HG03342 (cell line): ENCODE measurements around the gene TUBG1.
"Not testable (repeated sequence)": the region's sequence is repeated elsewhere in the genome, so short reads cannot be mapped to it uniquely, and the experiment has no call there.

Source experiments
- ATAC-seq: cut with Tn5 transposase; IDR thresholded peaks from one replicate; pipeline ENCODE4 v1.9.1; 2021; ENCODE audit warnings: mild to moderate bottlenecking, moderate library complexity; ENCODE audit not compliant: unreplicated experiment

Gene TUBG1

DNA sequence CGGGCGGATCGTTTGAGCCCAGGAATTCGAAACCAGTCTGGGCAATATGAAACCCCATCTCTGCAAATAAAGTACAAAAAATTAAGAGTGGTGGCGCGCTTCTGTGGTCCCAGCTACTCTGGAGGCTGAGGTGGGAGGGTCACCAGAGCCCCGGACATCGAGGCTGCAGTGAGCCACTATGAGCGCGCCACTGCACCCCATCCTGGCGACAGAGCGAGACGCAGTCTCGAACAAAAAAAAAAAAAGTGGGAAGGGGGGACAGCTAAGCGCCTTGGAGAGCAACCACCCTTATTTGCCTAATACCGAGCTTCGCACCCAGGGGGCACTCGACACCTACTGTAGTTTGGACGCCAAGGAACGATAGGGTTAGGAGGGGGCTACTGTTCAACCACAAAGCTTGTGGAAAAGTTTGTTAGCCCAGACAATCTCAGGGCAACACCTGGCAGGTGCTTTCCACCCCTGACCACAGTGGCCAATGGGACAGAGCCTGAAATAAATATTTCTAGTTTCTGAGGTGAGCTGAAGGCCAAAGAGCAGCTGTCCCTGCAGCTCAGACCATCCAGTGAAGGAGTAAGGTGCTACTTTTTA, 31.1 kb upstream of the TUBG1 start:
- peak; percentile 60 for ATAC-seq

DNA sequence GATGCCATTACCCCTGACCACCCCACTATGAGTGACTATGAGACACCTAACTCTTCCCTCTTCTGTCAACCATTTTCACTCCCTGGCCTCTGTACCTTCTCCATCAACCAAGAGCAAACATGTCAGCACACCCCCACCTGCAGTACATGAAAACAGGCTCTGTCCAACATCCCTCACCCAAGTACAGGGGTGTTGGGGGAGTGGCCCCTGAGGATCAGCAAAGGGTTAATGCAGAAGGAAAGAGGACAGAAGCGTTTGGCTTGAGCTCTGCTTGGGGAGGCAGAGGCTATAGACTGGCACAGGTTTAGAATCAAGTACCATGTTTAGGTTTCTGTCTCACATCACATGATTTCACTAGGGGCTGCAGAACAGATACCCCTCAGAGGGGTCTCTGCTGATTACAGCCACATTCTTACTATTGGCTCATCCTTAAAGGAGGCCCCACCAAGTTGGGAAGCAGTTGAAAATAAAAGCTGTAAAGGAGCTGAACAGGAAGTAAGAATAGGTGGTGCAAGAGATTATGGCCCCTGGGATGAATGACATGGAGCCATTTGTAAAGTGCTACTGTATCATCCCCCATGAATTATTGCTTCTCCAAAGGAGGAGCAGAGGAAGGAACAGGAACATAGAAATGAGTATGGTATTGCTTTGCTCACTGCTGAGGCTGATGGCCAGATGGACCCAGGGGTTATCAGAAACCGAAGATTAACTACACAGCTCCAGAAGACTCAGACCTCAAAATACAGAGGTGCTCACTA, 29.5 kb upstream of the TUBG1 start:
- no peak for ATAC-seq

DNA sequence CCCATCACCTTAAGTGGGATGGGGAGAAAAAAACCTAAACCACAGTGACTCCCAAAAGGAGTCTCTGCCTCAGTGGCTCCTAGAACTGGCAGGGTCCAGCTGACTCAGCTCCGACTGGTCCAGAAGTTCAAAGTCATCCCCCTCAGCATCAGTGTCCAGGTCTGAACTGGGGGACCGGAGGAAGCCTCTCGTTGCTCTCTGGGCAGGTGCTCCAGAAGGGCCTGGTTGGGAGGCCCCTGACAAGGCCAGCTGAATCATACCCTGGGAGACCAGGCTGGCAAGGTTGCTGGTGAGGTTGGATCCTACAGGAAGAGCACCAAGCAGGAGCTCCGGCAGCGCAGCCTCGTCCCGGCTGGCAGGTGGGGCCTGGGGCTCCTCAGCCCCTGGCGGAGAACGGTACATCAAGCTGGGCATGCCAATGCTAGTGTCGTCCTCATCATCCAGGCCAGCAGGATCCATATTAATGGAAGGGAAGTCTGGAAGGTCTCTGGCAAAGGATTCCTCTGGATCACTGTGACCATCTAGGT, 27.7 kb upstream of the TUBG1 start:
- ATAC-seq, result no peak

DNA sequence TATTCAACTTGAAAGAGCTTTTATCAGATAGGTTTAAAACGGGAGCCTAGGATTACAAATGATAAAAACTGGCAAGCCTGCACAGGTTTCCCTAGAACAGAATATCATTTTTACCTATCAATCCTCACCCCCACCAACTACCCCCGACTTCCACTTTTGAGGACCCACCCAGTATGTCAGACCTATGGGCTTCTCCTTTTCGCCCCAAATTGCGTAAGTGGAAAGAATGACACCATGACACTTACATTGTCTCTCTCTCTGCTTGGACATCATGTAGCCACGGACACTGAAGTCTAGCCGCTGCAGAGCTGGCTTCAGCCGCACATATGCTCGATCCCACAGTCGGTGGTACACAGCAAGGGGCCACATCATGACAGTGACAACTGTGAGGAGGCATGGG, 24.6 kb upstream of the TUBG1 start:
- no peak for ATAC-seq

DNA sequence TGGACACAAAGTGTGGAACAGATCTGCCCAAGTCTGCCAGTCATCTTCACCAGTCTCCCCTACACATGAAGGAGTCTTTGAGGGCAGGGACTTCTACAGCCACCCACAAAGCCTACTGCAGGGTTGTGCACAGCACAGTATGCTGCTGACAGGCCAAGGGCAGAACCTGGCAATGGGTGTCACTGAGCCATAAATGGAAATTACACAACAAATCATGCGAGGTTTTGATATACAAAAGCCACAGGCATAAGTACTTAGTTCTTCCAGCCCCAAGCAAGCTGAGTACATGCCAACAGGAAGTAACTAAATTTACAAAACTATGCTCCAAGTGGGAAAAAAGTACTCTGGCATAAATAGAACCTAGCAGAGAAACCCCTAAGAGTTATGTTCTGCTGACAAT, 24.1 kb upstream of the TUBG1 start:
- ATAC-seq, result no peak

DNA sequence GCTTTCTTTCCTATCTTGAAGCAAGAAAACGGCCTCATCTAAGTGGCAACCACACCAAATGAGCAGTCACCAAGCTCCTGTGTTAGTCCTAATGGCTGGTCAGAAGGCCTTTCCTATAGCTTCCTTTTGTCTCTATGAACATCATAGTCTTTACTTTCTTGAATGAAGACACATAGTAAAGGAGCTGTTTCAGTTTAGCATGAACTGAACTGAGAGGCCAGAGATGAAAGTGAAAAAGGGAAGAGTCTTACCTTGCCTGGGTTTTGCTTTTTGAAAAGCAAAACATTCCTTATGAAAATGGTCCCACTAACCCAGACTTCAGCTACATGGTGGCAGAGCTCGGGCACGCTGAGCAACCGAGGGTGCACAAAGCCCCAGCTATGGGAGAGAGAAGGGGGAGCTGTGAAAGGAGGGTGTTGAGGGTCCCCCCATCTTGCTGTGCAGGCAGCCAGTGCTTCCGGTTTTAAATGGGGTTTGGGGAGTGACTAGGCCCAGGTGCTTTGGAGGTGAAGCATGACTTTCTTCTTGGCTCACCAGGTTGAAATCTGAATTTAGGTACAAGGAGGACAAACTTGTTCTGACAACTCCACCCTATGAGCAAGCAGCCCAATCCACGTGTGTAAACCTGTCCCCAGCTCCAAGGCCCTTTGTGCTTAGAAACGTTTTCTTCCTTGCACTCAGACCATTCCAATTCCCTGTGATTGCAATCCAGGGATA, 22.8 kb upstream of the TUBG1 start:
- no peak for ATAC-seq

DNA sequence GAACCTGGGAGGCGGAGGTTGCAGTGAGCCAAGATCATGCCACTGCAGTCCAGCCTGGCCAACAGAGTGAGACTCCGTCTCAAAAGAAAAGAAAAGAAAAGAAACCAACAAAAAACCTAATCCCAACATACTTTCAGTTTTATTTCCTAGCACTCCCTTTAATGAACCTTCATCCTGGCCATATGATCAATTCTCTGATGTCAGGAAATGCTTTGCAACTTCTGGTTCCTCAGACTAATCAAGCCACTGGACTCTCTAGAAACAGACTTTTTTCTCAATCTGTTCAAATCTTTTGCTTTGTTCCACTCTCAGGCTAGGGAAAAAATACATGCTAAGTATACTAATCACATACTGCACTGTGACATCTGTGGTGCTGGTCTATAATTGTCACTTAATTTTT, 18.6 kb upstream of the TUBG1 start:
- ATAC-seq, result no peak

DNA sequence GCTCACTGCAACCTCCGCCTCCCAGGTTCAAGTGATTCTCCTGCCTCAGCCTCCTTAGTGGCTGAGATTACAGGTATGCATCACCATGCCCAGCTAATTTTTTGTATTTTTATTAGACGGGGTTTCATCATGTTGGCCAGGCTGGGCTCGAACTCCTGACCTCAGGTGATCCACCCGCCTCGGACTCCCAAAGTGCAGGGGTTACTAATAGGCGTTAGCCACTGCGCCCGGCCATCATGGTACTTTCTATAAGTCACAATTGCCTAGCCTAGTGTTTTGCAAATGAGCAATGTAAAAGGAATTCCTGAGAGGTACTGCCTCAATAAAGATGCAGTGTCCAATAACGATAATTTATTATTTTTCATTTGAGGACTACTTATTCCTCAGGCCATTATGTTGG, 18.1 kb upstream of the TUBG1 start:
- no peak for ATAC-seq

- ATAC-seq, result no peak
Measured at GRCh38 chr17:42596386-42596785, 13.1 kb upstream of the TUBG1 start.

- ATAC-seq, result no peak
Measured at GRCh38 chr17:42598905-42599304, 10.6 kb upstream of the TUBG1 start.

DNA sequence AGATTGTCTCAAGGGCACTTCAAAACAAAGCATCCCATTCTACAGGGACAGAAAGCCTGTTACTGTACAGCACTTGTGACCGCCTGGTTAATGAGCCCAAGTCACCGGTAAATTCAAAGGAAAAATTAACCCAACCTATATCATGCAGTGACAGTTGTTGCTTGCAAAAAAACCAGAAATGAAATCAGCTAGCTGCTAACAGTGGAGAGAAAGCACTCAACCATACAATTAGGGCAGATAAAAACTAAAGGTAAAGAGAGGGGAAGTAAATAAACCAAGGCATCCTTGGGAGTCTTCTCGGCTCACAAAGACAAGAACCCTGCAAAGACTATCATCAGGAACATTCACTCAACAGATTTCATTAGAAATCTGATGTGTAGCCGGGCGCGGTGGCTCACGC, 6.2 kb upstream of the TUBG1 start:
- ATAC-seq, result no peak

- no peak for ATAC-seq
Measured at GRCh38 chr17:42607769-42608168, 1.7 kb upstream of the TUBG1 start.

GRCh38 chr17:42608305-42609181, 940 bp upstream of the TUBG1 start:
- ATAC-seq, result peak; percentile 35

DNA sequence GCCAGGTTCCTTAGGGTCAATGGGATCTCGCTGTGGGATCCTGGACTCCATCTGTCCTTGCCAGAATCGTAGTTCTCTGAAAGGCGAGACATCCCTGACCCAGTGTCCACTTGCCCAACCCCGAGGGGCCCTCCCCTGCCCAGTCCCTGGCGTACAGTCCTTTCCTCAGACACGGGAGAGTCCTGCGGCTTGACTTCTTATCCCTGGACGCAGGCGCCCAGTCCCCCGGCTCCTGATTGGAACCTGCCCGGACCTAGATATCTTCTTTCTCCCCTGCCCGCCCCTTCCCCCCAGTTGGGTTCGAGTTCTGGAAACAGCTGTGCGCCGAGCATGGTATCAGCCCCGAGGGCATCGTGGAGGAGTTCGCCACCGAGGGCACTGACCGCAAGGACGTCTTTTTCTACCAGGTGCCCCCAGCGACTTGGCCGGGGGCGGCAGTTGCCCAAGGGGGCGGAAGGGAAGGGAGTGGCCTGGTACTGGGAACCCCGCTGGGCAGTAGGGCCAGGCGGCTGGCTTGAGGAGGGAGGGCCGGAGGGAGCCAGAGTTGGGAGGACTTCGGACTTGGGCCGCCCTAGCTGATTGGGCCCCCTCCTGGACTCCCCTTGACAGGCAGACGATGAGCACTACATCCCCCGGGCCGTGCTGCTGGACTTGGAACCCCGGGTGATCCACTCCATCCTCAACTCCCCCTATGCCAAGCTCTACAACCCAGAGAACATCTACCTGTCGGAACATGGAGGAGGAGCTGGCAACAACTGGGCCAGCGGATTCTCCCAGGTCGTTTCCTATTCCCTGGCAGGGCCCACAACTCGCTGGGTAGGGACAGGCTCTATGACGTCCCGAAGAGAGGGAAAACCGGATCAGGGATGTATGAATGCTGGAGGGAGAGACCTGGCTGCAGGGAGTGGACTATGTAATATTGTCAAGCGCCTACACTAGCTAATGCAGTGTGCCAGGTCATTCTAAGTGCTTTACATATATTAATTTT, 625 bp downstream of the TUBG1 start:
- not testable (repeated sequence) for ATAC-seq

DNA sequence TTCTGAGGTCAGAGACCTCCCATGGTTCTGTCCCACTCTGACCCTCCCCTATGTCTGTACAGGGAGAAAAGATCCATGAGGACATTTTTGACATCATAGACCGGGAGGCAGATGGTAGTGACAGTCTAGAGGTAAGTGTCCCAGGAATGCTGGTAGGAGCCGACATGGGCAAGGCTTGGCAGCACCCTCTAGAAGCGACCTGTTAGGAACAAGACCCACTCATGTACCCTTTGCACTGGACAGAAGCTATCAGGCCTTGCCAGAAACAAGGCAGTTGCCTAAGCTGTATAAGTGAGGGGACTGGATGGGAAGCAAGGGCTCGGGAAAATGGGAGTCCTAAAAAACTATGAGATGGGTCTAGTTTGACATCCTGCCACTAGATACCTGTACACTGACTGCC, 2.5 kb downstream of the TUBG1 start:
- no peak for ATAC-seq

DNA sequence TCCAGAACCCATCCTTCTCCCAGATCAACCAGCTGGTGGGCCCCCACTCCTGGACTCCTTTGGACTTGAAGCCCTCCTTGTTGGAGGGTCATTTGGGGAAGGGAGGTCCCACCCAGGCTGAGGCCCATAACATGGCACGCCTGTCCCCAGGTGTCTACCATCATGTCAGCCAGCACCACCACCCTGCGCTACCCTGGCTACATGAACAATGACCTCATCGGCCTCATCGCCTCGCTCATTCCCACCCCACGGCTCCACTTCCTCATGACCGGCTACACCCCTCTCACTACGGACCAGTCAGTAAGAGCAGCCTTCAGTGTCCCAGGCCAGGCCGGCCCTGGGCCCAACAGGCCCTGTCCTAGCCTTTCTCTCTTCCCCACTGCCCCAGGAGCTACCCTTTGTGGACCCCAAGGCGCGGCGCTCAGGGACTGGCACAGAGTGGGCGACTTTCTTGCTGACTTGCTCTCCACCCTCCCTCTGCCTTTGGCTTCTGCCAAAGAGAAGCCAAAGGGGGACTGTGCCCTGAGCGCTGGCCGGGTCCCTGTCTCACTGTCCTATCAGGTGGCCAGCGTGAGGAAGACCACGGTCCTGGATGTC, 4.3 kb downstream of the TUBG1 start:
- no peak for ATAC-seq

- no peak for ATAC-seq
Measured at GRCh38 chr17:42617956-42618431, 8.5 kb downstream of the TUBG1 start.

- ATAC-seq, result peak; percentile 69
Measured at GRCh38 chr17:42618442-42619150, 9.1 kb downstream of the TUBG1 start.

GRCh38 chr17:42621987-42622386, 12.5 kb downstream of the TUBG1 start:
- ATAC-seq, result not testable (repeated sequence)
